OCI-M1 (cell line): ENCODE measurements around the gene PSME4.
"Not testable (repeated sequence)": the region's sequence is repeated elsewhere in the genome, so short reads cannot be mapped to it uniquely, and the experiment has no call there.

Experiments
- DNase-seq: peaks from one replicate; lab custom pipeline; 2025; lab: John Stamatoyannopoulos, UW

The PSME4 gene

GRCh38 chr2:53886406-53887280 is 84.2 kb downstream of the PSME4 start:
- no peak for DNase-seq

- no peak for DNase-seq
Observed at GRCh38 chr2:53884883-53885282, 85.9 kb downstream of the PSME4 start.

GRCh38 chr2:53881986-53882385 is 88.8 kb downstream of the PSME4 start:
- DNase-seq = no peak

DNA sequence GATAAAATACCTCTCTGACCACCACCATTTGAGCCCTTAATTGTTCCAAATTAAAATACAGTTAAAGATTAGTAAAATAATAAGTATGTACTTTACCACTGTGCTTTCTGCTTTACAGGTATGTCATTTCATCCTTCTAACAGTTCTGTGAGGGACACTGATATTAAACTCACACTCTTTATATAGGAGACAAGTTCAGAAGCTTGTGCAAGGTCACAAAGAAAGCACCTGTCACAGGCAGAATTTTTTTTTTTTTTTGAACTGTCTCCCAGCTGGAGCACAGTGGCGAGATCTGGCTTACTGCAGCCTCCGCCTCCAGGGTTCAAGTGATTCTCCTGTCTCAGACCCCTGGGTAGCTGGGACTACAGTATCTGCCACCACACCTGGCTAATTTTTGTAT is 89.4 kb downstream of the PSME4 start:
- DNase-seq = no peak

- no peak for DNase-seq
Observed at GRCh38 chr2:53880756-53881155, 90.0 kb downstream of the PSME4 start.

- DNase-seq = no peak
Observed at GRCh38 chr2:53877556-53877955, 93.2 kb downstream of the PSME4 start.

- DNase-seq = no peak
Observed at GRCh38 chr2:53877112-53877511, 93.7 kb downstream of the PSME4 start.

DNA sequence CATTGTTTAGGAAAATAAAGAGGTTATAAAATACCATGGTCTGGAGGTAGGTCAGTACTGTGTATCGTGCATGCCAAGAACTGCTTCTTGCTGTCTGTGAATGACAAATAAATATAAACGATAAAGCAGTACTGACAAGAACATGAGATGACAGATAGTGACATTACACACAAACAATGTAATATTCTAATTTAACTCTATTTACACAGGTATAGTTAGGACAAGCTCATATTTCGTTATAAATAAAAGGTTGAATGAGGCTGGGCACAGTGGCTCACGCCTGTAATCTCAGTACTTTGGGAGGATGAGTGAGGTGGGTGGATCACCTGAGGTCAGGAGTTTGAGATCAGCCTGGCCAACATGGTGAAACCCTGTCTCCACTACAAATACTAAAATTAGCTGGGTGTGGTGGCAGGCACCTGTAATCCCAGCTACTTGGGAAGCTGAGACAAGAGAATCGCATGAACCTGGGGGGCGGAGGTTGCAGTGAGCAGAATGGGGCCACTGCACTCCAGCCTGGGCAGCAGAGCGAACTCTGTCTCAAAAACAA is 96.3 kb downstream of the PSME4 start:
- DNase-seq = no peak

- DNase-seq = no peak
Observed at GRCh38 chr2:53867773-53868172, 103.0 kb downstream of the PSME4 start.

GRCh38 chr2:53867169-53867568 is 103.6 kb downstream of the PSME4 start:
- no peak for DNase-seq

DNA sequence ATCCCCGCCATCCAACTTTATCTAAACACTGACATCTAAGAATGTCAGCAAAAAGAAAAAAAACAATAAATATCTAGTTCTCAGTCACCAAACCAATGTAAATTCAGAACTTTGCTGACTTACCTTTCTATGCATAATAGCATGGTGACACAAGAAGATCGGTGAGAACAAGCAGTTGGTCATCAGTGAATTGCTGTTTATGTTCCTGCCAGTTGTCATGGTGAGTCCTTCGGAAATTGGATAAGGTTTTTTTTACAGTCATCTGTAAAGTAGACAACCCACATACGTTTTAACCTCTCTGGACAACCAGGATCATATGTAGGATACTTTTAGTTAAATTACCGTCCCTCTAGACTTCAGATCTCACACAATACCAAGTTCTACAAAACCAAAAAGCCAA is 104.8 kb downstream of the PSME4 start:
- no peak for DNase-seq

DNA sequence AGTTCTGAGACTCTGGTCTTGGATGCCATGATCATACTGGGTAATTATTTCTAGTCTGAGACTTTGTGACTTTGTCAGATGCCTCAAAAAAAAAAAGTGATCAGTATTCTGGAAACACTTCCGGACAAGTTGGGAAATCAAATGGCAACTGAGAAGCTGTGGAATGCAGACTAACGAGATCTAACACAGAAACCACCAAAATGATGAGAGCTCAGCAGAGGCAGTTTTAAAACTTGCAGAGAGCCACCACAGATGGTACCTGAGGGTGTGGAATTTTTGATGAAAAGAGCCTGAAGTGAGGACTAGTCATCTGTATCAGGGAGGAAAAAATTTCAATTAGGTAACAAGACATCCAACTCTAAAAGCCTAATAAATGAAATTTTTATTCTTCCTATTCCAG is 105.5 kb downstream of the PSME4 start:
- no peak for DNase-seq

DNA sequence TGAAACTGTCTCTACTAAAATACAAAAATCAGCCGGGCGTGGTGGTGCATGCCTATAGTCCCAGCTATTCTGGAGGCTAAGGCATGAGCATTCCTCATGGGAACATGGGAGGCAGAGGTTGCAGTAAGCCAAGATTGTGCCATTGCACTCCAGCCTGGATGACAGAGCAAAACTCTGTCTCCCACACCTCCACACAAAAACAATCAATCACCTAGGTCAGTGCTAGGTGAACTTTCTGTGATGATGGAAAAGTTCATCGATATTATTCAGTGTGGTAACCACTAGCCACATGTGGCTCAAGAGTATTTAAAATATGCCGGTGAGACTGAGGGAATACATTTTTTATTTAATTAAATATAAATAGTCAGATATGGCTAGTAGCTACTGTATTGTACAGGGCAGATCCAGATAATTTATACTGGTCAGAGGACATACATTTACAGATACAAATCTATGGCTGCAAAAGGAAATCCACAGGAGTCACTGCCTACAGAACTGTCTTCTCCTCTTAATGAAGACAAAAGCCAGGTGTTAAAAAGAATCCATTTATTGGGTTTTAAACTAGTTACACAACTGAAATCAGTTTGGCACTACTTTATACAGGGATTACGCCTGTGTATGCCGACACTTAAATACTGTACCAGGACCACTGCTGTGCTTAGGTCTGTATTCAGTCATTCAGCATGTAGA is 107.1 kb downstream of the PSME4 start:
- no peak for DNase-seq

DNA sequence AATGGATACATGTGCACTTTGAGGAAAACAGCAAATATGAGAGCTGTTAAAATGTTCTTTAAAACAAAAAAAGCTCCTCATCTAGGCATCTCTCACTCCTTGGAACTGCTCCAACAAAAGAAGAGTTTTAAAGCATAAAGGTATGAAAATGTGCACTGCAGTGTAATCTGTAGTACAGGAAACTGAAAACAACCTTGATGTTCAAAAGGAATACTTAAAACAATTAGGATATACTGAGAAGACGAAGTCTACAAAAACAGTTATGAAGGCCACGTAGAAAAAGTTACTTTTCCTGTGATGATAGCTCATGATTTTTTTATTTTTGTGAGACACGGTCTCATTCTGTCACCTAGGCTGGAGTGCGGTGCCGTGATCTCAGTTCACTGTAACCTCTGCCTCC is 109.0 kb downstream of the PSME4 start:
- DNase-seq = no peak

GRCh38 chr2:53859206-53860181 is 111.3 kb downstream of the PSME4 start, which contains the start of gene GPR75:
Gene GPR75, minus strand, starts transcription at chr2:53859967. Its CDS starts 5,211 bp downstream, at chr2:53854756.
- no peak for DNase-seq

GRCh38 chr2:53856272-53856671 is 114.5 kb downstream of the PSME4 start:
- no peak for DNase-seq

DNA sequence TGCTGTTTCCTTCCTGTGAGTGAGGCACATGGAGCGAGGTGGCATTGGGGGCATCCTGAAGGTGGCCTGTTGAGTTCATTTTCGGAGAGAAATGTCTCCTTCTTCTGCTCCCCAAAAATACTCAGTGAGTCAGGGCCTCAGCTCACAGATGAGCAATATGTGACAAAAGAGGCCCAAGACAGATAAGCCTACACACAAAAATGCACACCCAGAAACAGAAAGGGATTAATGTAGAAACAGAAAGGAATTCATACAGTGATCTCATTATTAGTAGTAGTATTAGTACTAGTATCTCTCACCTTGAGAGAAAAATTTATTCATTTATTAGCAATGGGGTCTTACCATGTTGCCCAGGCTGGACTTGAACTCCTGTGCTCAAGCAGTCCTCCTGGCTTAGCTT is 116.1 kb downstream of the PSME4 start:
- DNase-seq = no peak

DNA sequence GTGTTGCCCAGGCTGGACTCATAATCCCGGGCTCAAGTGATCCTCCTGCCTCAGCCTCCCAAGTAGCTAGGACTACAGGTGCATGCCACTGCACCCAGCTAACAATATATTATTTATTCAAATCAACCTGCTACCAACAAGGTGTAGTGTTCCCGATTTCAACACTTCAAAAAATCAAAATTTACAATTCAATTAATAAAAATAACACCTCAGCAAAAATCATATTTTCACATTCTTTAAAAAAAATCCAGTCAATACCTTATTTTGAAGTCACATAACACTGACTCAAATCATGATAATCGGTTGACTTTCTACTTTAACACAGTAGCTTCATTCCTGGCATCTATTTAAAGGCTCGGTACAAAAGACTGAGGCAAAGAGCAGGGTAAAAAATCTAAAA is 118.3 kb downstream of the PSME4 start:
- no peak for DNase-seq

DNA sequence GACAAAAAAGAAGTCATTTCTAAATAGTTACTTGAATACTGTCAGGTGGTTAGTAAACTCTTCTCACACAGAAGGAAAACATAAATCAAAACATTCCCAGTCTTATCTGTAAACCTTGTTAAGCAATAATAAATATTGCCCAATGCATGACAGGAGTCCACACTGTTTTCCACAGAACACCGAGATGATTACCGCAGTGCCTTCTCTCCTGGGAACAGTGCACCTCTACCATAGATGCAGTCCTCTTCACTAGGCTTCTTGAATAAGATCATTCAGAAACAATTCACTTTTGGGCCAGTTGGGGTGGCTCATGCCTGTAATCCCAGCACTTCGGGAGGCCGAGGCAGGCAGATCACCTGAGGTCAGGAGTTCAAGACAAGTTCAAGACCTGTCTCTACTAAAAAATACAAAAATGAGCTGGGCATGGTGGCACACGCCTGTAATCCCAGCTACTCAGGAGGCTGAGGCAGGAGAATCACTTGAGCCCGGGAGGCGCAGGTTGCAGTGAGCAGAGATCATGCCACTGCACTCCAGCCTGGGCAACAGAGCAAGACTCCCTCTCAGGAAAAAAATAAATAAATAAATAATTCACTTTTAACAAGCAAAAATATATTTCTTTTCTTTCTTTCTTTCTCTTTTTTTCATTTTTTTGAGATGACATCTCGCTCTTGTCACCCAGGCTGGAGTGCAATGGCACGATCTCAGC is 119.6 kb downstream of the PSME4 start:
- DNase-seq = not testable (repeated sequence)

DNA sequence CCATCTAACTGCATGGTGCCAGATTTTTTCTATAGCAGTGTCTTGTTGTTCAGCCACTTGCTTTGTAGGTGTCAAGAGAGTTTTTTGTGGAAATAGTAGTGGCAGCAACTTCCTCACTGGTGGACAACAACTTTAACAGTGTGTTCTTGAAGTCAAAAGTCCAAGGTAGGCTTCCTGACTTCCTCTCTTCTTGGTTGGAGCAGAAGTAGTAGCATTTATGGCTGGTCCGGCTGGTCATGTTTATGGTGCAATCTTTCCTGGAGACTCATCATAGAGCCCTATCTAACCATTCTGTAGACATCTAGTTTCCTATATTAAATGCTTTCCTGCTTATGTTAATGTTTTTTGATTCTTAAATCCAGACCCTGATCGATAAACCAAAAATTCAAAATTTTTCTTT is 122.7 kb downstream of the PSME4 start:
- DNase-seq = no peak

- DNase-seq = peak; percentile 50
Observed at GRCh38 chr2:53843595-53843994, 127.2 kb downstream of the PSME4 start.
